Natural killer cell (primary cell): Measurements from ENCODE around the gene WDR45B. TPM values are rescaled to one million over a fixed set of nuclear protein-coding genes. Genes with fewer than 3 reads are reported as not detected.
A peak's percentile ranks its signal among the peaks of the same experiment; 100 is the strongest.

Experiments used
- ATAC-seq, 3 donors: fragments of 150-1000 bp in 2 of 3; fragments of 200-7000 bp in 1 of 3; cut with Tn5 transposase; 1 replicate in 1 of 3; 2 replicates in 2 of 3; pipeline ENCODE4 v1.10.0; 2021; ENCODE audit warnings: mild to moderate bottlenecking in 2 of 3, moderate library complexity in 2 of 3
- DNase-seq, 2 donors: peaks; one replicate each; pipeline versions ENCODE4 v3.0.0 to v3.0.0-alpha.2; 2013 to 2021; ENCODE audit warnings: mixed read lengths in 1 of 2
- H3K27ac ChIP-seq: one replicate; pipeline ENCODE4 v1.5.1; 2013; ENCODE audit warnings: mild to moderate bottlenecking, low read length
- H3K27me3 ChIP-seq: one replicate; pipeline ENCODE4 v1.6.1; 2013; ENCODE audit warnings: low read length; ENCODE audit not compliant: control insufficient read depth, insufficient read depth
- H3K36me3 ChIP-seq: one replicate; pipeline ENCODE4 v1.6.1; 2013; ENCODE audit warnings: low read length; ENCODE audit not compliant: control insufficient read depth, insufficient read depth
- H3K4me1 ChIP-seq: one replicate; pipeline ENCODE4 v1.6.1; 2013; ENCODE audit warnings: low read length; ENCODE audit not compliant: control insufficient read depth, insufficient read depth
- H3K4me3 ChIP-seq: one replicate; pipeline ENCODE4 v1.5.1; 2013; ENCODE audit warnings: low read length
- H3K9me3 ChIP-seq: one replicate; pipeline ENCODE4 v1.6.1; 2013; ENCODE audit warnings: low read length; ENCODE audit not compliant: control insufficient read depth, insufficient read depth
- H3K27ac Mint-ChIP-seq, 2 donors: one replicate each; pipeline ENCODE4 v1.8.0; 2022; ENCODE audit warnings: mild to moderate bottlenecking in 2 of 2, mixed read lengths in 2 of 2, moderate library complexity in 1 of 2
- H3K27me3 Mint-ChIP-seq, 2 donors: one replicate each; pipeline ENCODE4 v1.8.0; 2022; ENCODE audit warnings: low read depth in 2 of 2, mixed read lengths in 2 of 2
- H3K36me3 Mint-ChIP-seq: one replicate; pipeline ENCODE4 v1.8.0; 2022; ENCODE audit warnings: mixed read lengths
- H3K4me1 Mint-ChIP-seq, 2 donors: one replicate each; pipeline ENCODE4 v1.8.0; 2022; ENCODE audit warnings: mixed read lengths in 2 of 2
- H3K4me3 Mint-ChIP-seq: one replicate; pipeline ENCODE4 v1.8.0; 2022; ENCODE audit warnings: mild to moderate bottlenecking, moderate library complexity, mixed read lengths
- H3K9me3 Mint-ChIP-seq, 2 donors: one replicate each; pipeline ENCODE4 v1.8.0; 2022; ENCODE audit warnings: mixed read lengths in 2 of 2
- CTCF ChIP-seq: fragments of 200-600 bp; IDR thresholded peaks from one replicate; pipeline ENCODE4 v1.8.0; 2022; ENCODE audit warnings: antibody characterized with exemption
- WGBS: methylation state at CpG from one replicate; pipeline ENCODE4 v1.1.7; 2013; ENCODE audit warnings: missing lambda C conversion rate; ENCODE audit not compliant: insufficient coverage; 5-methylcytosine and 5-hydroxymethylcytosine counted together
- intact Hi-C: fragments of 100-400 bp; cut with micrococcal nuclease; formaldehyde crosslinking; loops from one replicate; pipeline ENCODE4 v1.14.2; 2022
- total RNA-seq, 4 donors: library from RNA; stranded (reverse); fragments of 120-200 nt in 1 of 4; gene quantifications; one replicate each; pipeline versions ENCODE4 v1.2.3 to v1.2.4, GENCODE V29; 2013 to 2022

The WDR45B gene
- total RNA-seq, 3 donors from 2014 or later (not counting 1 experiment from before 2014, with no cell fraction given), result 81.8 to 112 (median 94.6) TPM

DNA sequence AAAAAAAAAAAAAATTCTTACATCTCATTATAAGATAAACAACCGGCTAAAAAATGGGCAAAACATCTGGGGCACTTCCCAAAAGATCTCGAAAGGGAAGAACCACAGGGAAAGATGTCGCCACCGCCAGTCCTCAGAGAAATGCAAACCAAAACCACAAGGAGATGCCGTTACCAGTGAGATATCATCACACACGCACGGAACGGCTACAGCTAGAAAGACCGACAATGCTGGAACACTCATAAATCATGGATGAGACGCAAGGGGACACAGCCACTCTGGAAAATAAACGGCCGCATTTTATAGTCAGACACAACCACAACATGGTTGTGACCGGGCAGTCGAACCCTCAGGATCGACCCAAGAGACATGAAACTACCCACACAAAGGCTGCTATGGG lies 24.5 kb downstream of the WDR45B start:
- H3K27me3 Mint-ChIP-seq, result no peaks in the 10 kb centered on the region
- no peak overlapping the region for H3K27ac ChIP-seq
- peaks cover 0 to 8% of the 10 kb centered on the region in 2 donors for H3K4me1 Mint-ChIP-seq
- no peak for DNase-seq
- no peaks in the 10 kb centered on the region for H3K9me3 ChIP-seq
- no peaks in the 10 kb centered on the region for H3K36me3 Mint-ChIP-seq
- intact Hi-C loops, result no loop called here
- no peaks in the 10 kb centered on the region for H3K9me3 Mint-ChIP-seq
- ATAC-seq, result no peak
- TF ChIP-seq CTCF, result no peak
- H3K4me3 ChIP-seq, result no peak overlapping the region
- H3K4me3 Mint-ChIP-seq, result no peak overlapping the region
- no peak overlapping the region for H3K27ac Mint-ChIP-seq
- H3K4me1 ChIP-seq, result no peaks in the 10 kb centered on the region
- H3K27me3 ChIP-seq, result no peaks in the 10 kb centered on the region
- peaks cover 63% of the 10 kb centered on the region for H3K36me3 ChIP-seq
- WGBS, result 88% methylated on average over 15 of the region's 15 CpGs

DNA sequence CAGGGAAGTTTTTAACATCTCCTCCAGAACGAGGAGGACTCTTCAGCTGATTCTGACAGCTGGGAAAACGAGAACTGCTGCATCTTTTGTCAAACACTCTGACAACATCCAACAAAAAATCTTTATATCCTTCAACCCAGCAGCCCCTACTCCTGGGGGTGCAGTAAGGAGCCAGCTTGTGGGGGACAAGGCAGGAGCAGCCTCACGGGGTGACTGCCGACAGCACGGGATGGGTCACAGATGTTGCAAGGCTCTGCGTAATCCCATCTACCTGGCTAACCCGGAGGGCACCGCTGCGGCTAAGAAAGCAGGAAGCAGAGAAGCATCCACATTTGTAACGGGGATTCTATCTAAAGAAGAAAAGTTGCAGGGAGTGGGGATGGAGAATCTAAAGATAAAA lies 28.6 kb downstream of the WDR45B start:
- ATAC-seq, result no peak
- Histone ChIP-seq H3K27me3 (no peaks in the 10 kb centered on the region), H3K9me3 (no peaks in the 10 kb centered on the region), H3K4me3 (no peak overlapping the region), H3K4me1 (no peaks in the 10 kb centered on the region), H3K36me3 (peaks cover 69% of the 10 kb centered on the region), H3K27ac (no peak overlapping the region)
- H3K9me3 Mint-ChIP-seq, result no peaks in the 10 kb centered on the region
- no peaks in the 10 kb centered on the region for H3K36me3 Mint-ChIP-seq
- no peaks in the 10 kb centered on the region for H3K4me1 Mint-ChIP-seq
- peak overlapping the region in 1 of 2 donors; percentile 38 for H3K27ac Mint-ChIP-seq
- no peak overlapping the region for H3K4me3 Mint-ChIP-seq
- no peak for DNase-seq
- WGBS, result 96% methylated on average over 10 of the region's 10 CpGs
- intact Hi-C loops, result no loop called here
- H3K27me3 Mint-ChIP-seq, result no peaks in the 10 kb centered on the region
- TF ChIP-seq CTCF, result no peak

DNA sequence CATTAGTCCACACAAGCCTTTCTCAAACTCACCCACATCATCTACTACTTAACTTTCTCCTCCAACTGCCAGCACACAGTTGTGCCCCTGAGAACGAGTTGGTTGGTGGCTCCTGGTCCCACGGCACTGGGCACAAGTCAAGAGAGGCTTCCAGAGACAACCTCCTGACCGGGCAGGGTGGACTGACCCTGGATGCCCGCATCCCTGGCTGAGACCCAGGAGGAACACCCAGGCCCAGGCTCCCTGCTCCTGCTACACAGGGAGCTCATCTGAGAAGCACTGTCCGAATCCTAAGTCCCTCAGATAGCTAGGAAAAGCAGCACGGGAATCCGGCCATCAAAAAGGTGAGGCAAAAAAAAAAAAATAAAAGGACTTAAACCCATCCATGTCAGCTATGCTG lies 29.0 kb downstream of the WDR45B start:
- ATAC-seq (no peak), DNase-seq (no peak)
- H3K36me3 Mint-ChIP-seq, result no peaks in the 10 kb centered on the region
- Histone ChIP-seq H3K27ac (no peak overlapping the region), H3K27me3 (no peaks in the 10 kb centered on the region), H3K4me3 (no peak overlapping the region), H3K36me3 (peaks cover 74% of the 10 kb centered on the region), H3K9me3 (no peaks in the 10 kb centered on the region), H3K4me1 (no peaks in the 10 kb centered on the region)
- H3K4me1 Mint-ChIP-seq, result no peaks in the 10 kb centered on the region
- intact Hi-C loops, result no loop called here
- no peaks in the 10 kb centered on the region for H3K27me3 Mint-ChIP-seq
- peak overlapping the region; percentile 38 to 47 for H3K27ac Mint-ChIP-seq
- H3K4me3 Mint-ChIP-seq, result no peak overlapping the region
- no peak for TF ChIP-seq CTCF
- WGBS, result 96% methylated on average over 7 of the region's 7 CpGs
- H3K9me3 Mint-ChIP-seq, result no peaks in the 10 kb centered on the region

- H3K9me3 Mint-ChIP-seq, result no peaks in the 10 kb centered on the region
- H3K27me3 Mint-ChIP-seq, result no peaks in the 10 kb centered on the region
- Histone ChIP-seq H3K9me3 (no peaks in the 10 kb centered on the region), H3K27ac (no peak overlapping the region), H3K4me3 (no peak overlapping the region), H3K27me3 (no peaks in the 10 kb centered on the region), H3K4me1 (no peaks in the 10 kb centered on the region), H3K36me3 (peaks cover 60% of the 10 kb centered on the region)
- intact Hi-C loops, result no loop called here
- no peak for ATAC-seq
- WGBS, result 97% methylated on average over 22 of the region's 22 CpGs
- no peak for DNase-seq
- H3K36me3 Mint-ChIP-seq, result peaks cover 6% of the 10 kb centered on the region
- no peaks in the 10 kb centered on the region for H3K4me1 Mint-ChIP-seq
- peak overlapping the region; percentile 35 to 36 for H3K27ac Mint-ChIP-seq
- no peak for TF ChIP-seq CTCF
- no peak overlapping the region for H3K4me3 Mint-ChIP-seq
These were observed 32.1 kb downstream of the WDR45B start for GRCh38 chr17:82616021-82616711.
